Measurements from ENCODE around the gene VOPP1.

DNA sequence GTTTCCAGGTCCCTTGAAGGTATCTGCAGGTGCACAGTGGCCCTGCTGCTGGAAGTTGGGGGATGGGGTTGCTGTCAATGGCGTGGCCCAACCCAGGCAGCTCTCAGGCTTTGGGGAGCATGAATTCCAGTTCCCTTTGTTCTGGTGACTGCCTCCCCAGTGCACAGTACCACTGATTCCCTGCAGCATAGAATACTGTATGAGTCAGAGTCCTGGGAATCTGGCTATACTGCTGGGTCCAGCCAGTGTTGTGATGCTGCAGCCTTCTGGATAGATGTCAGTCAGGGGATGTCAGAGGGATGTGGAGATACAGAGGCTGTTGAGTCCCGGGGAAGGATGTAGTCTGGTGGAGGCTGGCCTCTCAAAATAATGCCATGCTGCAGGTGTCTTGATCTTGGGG lies 107.9 kb downstream of the VOPP1 start:
- TF ChIP-seq POLR2AphosphoS5 (IDR thresholded peaks at IDR 0.05; ENCODE audit: low read depth, low read length) (no peak), EZH2 (IDR thresholded peaks at IDR 0.05) (no peak), POLR2A (IDR thresholded peaks at IDR 0.05; ENCODE audit: borderline replicate concordance, extremely low read depth, insufficient read depth, insufficient read length) (no peak), RAD21 (IDR thresholded peaks at IDR 0.05; ENCODE audit: low read depth) (no peak), CBX3 (IDR thresholded peaks at IDR 0.05; ENCODE audit: low read depth) (no peak), EGR1 (IDR thresholded peaks at IDR 0.05; ENCODE audit: low read depth) (no peak), EZH2phosphoT487 (IDR thresholded peaks at IDR 0.05; ENCODE audit: borderline replicate concordance) (no peak), ZNF274 (IDR thresholded peaks at IDR 0.05; ENCODE audit: low read depth, low read length) (no peak), JUND (IDR thresholded peaks at IDR 0.05) (no peak), CEBPB (IDR thresholded peaks at IDR 0.05; ENCODE audit: low read depth) (no peak)
- TF ChIP-seq, protein P1, sequence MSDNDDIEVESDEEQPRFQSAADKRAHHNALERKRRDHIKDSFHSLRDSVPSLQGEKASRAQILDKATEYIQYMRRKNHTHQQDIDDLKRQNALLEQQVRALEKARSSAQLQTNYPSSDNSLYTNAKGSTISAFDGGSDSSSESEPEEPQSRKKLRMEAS (IDR thresholded peaks at IDR 0.05), result no peak
- TF ChIP-seq, protein P2, sequence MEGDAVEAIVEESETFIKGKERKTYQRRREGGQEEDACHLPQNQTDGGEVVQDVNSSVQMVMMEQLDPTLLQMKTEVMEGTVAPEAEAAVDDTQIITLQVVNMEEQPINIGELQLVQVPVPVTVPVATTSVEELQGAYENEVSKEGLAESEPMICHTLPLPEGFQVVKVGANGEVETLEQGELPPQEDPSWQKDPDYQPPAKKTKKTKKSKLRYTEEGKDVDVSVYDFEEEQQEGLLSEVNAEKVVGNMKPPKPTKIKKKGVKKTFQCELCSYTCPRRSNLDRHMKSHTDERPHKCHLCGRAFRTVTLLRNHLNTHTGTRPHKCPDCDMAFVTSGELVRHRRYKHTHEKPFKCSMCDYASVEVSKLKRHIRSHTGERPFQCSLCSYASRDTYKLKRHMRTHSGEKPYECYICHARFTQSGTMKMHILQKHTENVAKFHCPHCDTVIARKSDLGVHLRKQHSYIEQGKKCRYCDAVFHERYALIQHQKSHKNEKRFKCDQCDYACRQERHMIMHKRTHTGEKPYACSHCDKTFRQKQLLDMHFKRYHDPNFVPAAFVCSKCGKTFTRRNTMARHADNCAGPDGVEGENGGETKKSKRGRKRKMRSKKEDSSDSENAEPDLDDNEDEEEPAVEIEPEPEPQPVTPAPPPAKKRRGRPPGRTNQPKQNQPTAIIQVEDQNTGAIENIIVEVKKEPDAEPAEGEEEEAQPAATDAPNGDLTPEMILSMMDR (IDR thresholded peaks at IDR 0.05 in 2 of 3, conservative IDR thresholded peaks at IDR 0.05 in 1 of 3; ENCODE audit: borderline replicate concordance in 1 of 3, insufficient read depth in 1 of 3, low read depth in 2 of 3, low read length in 2 of 3), result no peak
- TF ChIP-seq, protein P3, sequence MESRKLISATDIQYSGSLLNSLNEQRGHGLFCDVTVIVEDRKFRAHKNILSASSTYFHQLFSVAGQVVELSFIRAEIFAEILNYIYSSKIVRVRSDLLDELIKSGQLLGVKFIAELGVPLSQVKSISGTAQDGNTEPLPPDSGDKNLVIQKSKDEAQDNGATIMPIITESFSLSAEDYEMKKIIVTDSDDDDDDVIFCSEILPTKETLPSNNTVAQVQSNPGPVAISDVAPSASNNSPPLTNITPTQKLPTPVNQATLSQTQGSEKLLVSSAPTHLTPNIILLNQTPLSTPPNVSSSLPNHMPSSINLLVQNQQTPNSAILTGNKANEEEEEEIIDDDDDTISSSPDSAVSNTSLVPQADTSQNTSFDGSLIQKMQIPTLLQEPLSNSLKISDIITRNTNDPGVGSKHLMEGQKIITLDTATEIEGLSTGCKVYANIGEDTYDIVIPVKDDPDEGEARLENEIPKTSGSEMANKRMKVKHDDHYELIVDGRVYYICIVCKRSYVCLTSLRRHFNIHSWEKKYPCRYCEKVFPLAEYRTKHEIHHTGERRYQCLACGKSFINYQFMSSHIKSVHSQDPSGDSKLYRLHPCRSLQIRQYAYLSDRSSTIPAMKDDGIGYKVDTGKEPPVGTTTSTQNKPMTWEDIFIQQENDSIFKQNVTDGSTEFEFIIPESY (IDR thresholded peaks at IDR 0.05; ENCODE audit: extremely low read depth, insufficient replicate concordance, low read length), result no peak
- TF ChIP-seq, protein P4, sequence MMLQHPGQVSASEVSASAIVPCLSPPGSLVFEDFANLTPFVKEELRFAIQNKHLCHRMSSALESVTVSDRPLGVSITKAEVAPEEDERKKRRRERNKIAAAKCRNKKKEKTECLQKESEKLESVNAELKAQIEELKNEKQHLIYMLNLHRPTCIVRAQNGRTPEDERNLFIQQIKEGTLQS (IDR thresholded peaks at IDR 0.05), result no peak

Data from HCT116 (cell line).